NB4 (cell line): Measurements from ENCODE around the gene VAPB.

Source experiments
- CTCF ChIP-seq: IDR thresholded peaks from one replicate; pipeline ENCODE4 v1.5.1; 2012; ENCODE audit warnings: low read depth, low read length
- MAX ChIP-seq: IDR thresholded peaks from 2 replicates; pipeline ENCODE4 v1.6.1; 2011; ENCODE audit warnings: low read depth, low read length
- MYC ChIP-seq: IDR thresholded peaks from 2 replicates; pipeline ENCODE4 v1.6.1; 2011; ENCODE audit warnings: low read depth, low read length
- POLR2A ChIP-seq: IDR thresholded peaks from 2 replicates; pipeline ENCODE4 v1.6.1; 2011; ENCODE audit warnings: mild to moderate bottlenecking; ENCODE audit not compliant: insufficient read length; ENCODE audit errors: extremely low read depth

GRCh38 chr20:58397429-58397828 is 8.4 kb downstream of the VAPB start:
- TF ChIP-seq CTCF (no peak), POLR2A (no peak), MAX (no peak), MYC (no peak)
